C4-2B (cell line): Measurements from ENCODE around the gene PDK2.

ENCODE experiments used
- H3K27ac ChIP-seq: fragments of 450-650 bp; 2 replicates; pipeline ENCODE4 v1.5.1; 2017
- CTCF ChIP-seq: fragments of 450-650 bp; conservative IDR thresholded peaks from 2 replicates; pipeline ENCODE4 v1.5.1; 2017; ENCODE audit warnings: mild to moderate bottlenecking
- ZFX ChIP-seq: fragments of 450-650 bp; IDR thresholded peaks from 2 replicates; pipeline ENCODE4 v1.6.1; 2017

Gene PDK2

GRCh38 chr17:50049636-50050035, 45.5 kb upstream of the PDK2 start:
- no peak overlapping the region for H3K27ac ChIP-seq
- TF ChIP-seq CTCF (no peak), ZFX (no peak)

GRCh38 chr17:50050431-50051032, 44.6 kb upstream of the PDK2 start:
- TF ChIP-seq CTCF (no peak), ZFX (no peak)
- H3K27ac ChIP-seq, result no peak overlapping the region; the same call in 1 of the 2 replicates

GRCh38 chr17:50051082-50051576, 44.0 kb upstream of the PDK2 start:
- TF ChIP-seq CTCF, result no peak
- 0 out of 2 replicates have a peak, but pooled peaks have one; percentile 35 for TF ChIP-seq ZFX
- peak overlapping the region; percentile 49 for H3K27ac ChIP-seq

- peak overlapping the region; percentile 49 for H3K27ac ChIP-seq
- TF ChIP-seq ZFX (no peak), CTCF (no peak)
Measured at GRCh38 chr17:50051606-50052005, 43.5 kb upstream of the PDK2 start.

- H3K27ac ChIP-seq, result peak overlapping the region; percentile 49
- TF ChIP-seq CTCF (no peak), ZFX (no peak)
Measured at GRCh38 chr17:50052241-50052796, 42.8 kb upstream of the PDK2 start.

- peak overlapping the region; percentile 49 for H3K27ac ChIP-seq
- TF ChIP-seq CTCF, result no peak
Measured at GRCh38 chr17:50052822-50053653, 42.1 kb upstream of the PDK2 start.

GRCh38 chr17:50053654-50053960, 41.5 kb upstream of the PDK2 start:
- no peak for TF ChIP-seq ZFX
- TF ChIP-seq CTCF, result no peak
- H3K27ac ChIP-seq, result peak overlapping the region; percentile 49
